Osteoblast (primary cell): Measurements from ENCODE around the gene MVK. TPM values are rescaled to one million over a fixed set of nuclear protein-coding genes. Genes with fewer than 3 reads are reported as not detected.

Experiments
- DNase-seq: peaks from one replicate; pipeline ENCODE4 v3.0.0; 2011; ENCODE audit warnings: low spot score, mixed read lengths; ENCODE audit not compliant: insufficient read length; ENCODE audit errors: missing footprints
- H2AFZ ChIP-seq: 2 replicates; pipeline ENCODE4 v1.6.0; 2011; ENCODE audit warnings: mild to moderate bottlenecking, low read length
- H3K27ac ChIP-seq: 2 replicates; pipeline ENCODE4 v1.5.1; 2011; ENCODE audit warnings: mild to moderate bottlenecking, low read depth, low read length, moderate library complexity
- H3K27me3 ChIP-seq: 2 replicates; pipeline ENCODE4 v1.6.0; 2012; ENCODE audit warnings: mild to moderate bottlenecking, control low read depth, inconsistent platforms, low read length, moderate library complexity; ENCODE audit not compliant: insufficient read depth
- H3K36me3 ChIP-seq: 2 replicates; pipeline ENCODE4 v1.5.1; 2011; ENCODE audit warnings: mild to moderate bottlenecking, low read length, control low read depth, moderate library complexity; ENCODE audit not compliant: insufficient read depth
- H3K4me1 ChIP-seq: 2 replicates; pipeline ENCODE4 v1.5.1; 2011; ENCODE audit warnings: mild to moderate bottlenecking, low read length, control low read depth, moderate library complexity; ENCODE audit not compliant: insufficient read depth
- H3K4me2 ChIP-seq: 2 replicates; pipeline ENCODE4 v1.6.0; 2011; ENCODE audit warnings: mild to moderate bottlenecking, low read length; ENCODE audit not compliant: insufficient read depth
- H3K4me3 ChIP-seq: fragments of 200-600 bp; sonication (generic); 3 replicates; pipeline ENCODE4 v1.5.1; 2012; ENCODE audit warnings: mild to moderate bottlenecking, low read length, inconsistent platforms; ENCODE audit not compliant: insufficient read depth
- H3K79me2 ChIP-seq: 2 replicates; pipeline ENCODE4 v1.6.0; 2012; ENCODE audit warnings: mild to moderate bottlenecking, low read length, control low read depth, inconsistent platforms; ENCODE audit not compliant: insufficient read depth
- H3K9me3 ChIP-seq: 2 replicates; pipeline ENCODE4 v1.5.1; 2011; ENCODE audit warnings: low read depth, low read length, control low read depth
- H4K20me1 ChIP-seq: 2 replicates; pipeline ENCODE4 v1.6.0; 2012; ENCODE audit warnings: mild to moderate bottlenecking, low read length, control low read depth; ENCODE audit not compliant: insufficient read depth
- total RNA-seq: library from RNA; depleted of rRNA; stranded (reverse); fragments of >200 nt; gene quantifications from 2 replicates; pipeline ENCODE4 v1.2.3, GENCODE V29; 2012
- TF ChIP-seq, protein P1 (sequence below): IDR thresholded peaks from 2 replicates; pipeline ENCODE4 v1.5.1; 2011; ENCODE audit warnings: mild to moderate bottlenecking, low read depth, low read length, moderate library complexity; ENCODE audit errors: extremely low read depth

The MVK gene
- total RNA-seq, 1 donor: 31.1 TPM

DNA sequence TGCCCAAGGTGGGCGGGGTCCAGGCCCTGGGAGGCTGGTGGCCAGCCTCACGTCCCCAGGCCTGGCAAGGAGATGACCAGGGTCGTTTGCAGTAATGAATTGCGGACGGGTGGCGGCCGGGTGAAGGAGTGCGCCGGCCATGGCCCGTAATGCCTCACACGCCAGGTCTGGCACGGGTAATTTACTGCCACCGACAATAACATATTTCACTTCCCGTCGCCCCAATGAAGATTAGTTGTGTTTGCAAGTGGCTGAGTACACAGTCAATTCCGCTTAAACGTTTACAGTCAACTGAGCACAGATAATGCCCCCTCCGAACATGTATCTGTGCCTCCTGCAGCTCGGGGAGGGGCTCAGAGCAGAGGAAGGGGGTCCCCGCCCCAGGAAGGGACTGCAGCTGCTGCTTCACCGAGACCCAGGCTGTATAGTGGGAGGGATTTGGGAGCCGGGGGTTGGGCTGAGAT is 48.3 kb downstream of the MVK start:
- peaks cover 29% of the 10 kb centered on the region for H3K27me3 ChIP-seq
- H3K4me1 ChIP-seq: no peaks in the 10 kb centered on the region
- DNase-seq: no peak
- no peaks in the 10 kb centered on the region for H3K36me3 ChIP-seq
- no peaks in the 10 kb centered on the region for H3K9me3 ChIP-seq
- no peaks in the 10 kb centered on the region for H4K20me1 ChIP-seq
- H3K79me2 ChIP-seq: no peaks in the 10 kb centered on the region
- TF ChIP-seq, protein P1, sequence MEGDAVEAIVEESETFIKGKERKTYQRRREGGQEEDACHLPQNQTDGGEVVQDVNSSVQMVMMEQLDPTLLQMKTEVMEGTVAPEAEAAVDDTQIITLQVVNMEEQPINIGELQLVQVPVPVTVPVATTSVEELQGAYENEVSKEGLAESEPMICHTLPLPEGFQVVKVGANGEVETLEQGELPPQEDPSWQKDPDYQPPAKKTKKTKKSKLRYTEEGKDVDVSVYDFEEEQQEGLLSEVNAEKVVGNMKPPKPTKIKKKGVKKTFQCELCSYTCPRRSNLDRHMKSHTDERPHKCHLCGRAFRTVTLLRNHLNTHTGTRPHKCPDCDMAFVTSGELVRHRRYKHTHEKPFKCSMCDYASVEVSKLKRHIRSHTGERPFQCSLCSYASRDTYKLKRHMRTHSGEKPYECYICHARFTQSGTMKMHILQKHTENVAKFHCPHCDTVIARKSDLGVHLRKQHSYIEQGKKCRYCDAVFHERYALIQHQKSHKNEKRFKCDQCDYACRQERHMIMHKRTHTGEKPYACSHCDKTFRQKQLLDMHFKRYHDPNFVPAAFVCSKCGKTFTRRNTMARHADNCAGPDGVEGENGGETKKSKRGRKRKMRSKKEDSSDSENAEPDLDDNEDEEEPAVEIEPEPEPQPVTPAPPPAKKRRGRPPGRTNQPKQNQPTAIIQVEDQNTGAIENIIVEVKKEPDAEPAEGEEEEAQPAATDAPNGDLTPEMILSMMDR: no peak
- H2AFZ ChIP-seq: no peak overlapping the region
- H3K4me3 ChIP-seq: no peak overlapping the region
- no peak overlapping the region for H3K27ac ChIP-seq
- H3K4me2 ChIP-seq: no peak overlapping the region

DNA sequence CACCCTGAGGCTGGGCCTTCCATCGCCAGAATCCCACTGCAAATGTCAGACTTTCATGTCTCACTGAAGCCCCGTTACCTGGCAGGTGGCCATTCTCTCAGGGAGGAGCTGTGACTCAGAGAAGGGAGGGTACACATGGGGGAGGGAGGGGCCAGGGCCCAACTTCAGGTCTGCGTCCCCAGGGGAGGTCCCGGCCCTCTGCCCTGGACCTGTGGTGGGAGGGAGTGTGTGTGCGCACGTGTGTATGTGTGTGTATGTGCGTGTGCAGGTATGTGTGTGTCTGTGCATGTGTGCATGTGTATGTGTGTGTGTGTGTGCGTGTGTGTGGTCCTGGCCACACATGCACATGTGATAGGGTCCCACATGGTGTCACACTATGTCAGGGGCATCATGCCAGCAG is 50.9 kb downstream of the MVK start:
- Histone ChIP-seq H3K4me3 (no peak overlapping the region), H3K79me2 (no peaks in the 10 kb centered on the region), H3K27me3 (peaks cover 20% of the 10 kb centered on the region), H2AFZ (no peak overlapping the region), H3K4me1 (no peaks in the 10 kb centered on the region), H3K36me3 (no peaks in the 10 kb centered on the region), H3K4me2 (no peak overlapping the region), H4K20me1 (no peaks in the 10 kb centered on the region), H3K27ac (no peak overlapping the region), H3K9me3 (no peaks in the 10 kb centered on the region)
- TF ChIP-seq, protein P1: no peak
- DNase-seq: no peak

GRCh38 chr12:109625131-109625559 is 51.6 kb downstream of the MVK start:
- peak; percentile 95 for DNase-seq
- no peak overlapping the region for H2AFZ ChIP-seq
- H3K9me3 ChIP-seq: no peaks in the 10 kb centered on the region
- peaks cover 19% of the 10 kb centered on the region for H3K27me3 ChIP-seq
- no peak overlapping the region for H3K27ac ChIP-seq
- no peak overlapping the region for H3K4me3 ChIP-seq
- H3K4me1 ChIP-seq: no peaks in the 10 kb centered on the region
- no peaks in the 10 kb centered on the region for H3K36me3 ChIP-seq
- H3K4me2 ChIP-seq: no peak overlapping the region
- no peaks in the 10 kb centered on the region for H3K79me2 ChIP-seq
- H4K20me1 ChIP-seq: no peaks in the 10 kb centered on the region
- TF ChIP-seq, protein P1: peak; percentile 24

DNA sequence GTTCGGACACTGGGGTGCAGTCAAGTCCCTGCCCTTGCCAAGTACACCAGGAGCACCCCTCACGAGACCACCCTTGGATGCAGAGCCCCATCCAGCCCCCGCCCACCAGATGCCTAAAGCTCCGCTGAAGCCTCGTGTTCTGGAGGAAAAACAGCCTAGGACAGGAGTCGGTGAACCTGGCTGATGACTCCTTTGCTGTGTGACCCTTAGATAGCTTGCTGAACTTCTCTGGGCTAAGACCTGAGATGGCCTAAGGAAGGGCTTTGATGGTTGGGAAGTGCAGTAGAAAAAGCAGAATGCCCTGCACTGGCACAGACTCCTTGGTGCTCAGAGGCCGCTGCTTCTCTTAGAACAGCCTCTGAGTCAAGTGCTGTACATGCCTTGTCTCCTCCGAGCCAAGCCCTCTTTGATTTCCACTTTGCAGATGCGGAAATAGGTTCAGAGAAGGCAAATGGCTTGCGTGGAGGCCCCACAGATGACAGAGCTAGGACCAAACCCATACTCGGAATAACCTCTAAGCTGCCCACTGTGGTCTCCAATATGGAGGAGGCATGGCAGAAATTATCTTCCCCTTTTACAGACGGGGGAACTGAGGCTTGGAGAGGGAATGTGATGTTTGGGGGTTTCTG is 52.3 kb downstream of the MVK start:
- Histone ChIP-seq H4K20me1 (no peaks in the 10 kb centered on the region), H3K4me3 (no peak overlapping the region), H3K4me2 (no peak overlapping the region), H3K27ac (no peak overlapping the region), H3K36me3 (no peaks in the 10 kb centered on the region), H2AFZ (no peak overlapping the region), H3K27me3 (peaks cover 18% of the 10 kb centered on the region), H3K79me2 (no peaks in the 10 kb centered on the region), H3K4me1 (no peaks in the 10 kb centered on the region), H3K9me3 (no peaks in the 10 kb centered on the region)
- no peak for DNase-seq
- TF ChIP-seq, protein P1: no peak
